T-cell (primary cell): ENCODE measurements around the gene CYFIP1. TPM values are rescaled to one million over a fixed set of nuclear protein-coding genes. Genes with fewer than 3 reads are reported as not detected.

ENCODE experiments used
- ATAC-seq, 4 experiments: fragments of 200-7000 bp in 3 of 4; fragments of 150-1000 bp in 1 of 4; cut with Tn5 transposase; replicated peaks in 1 of 4; 1 replicate in 3 of 4; 2 replicates in 1 of 4; pipeline ENCODE4 v1.10.0; 2021; ENCODE audit warnings: moderate library complexity in 3 of 4, mild to moderate bottlenecking in 2 of 4, moderate number of reproducible peaks in 1 of 4
- CTCF ChIA-PET, 2 donors: fragments of 300-600 bp; sonication (Branson Sonifier 250); formaldehyde crosslinking; loops; one replicate each; lab custom pipeline; 2022; ENCODE audit warnings: antibody characterized with exemption in 2 of 2; lab: Charles Lee
- POLR2A ChIA-PET, 2 donors: fragments of 300-600 bp; sonication (Branson Sonifier 250); formaldehyde crosslinking; loops; one replicate each; lab custom pipeline; 2022; ENCODE audit warnings: antibody characterized with exemption in 2 of 2; lab: Charles Lee
- DNase-seq, 35 experiments: peaks; one replicate each; pipeline versions ENCODE4 v3.0.0 to v3.0.0-alpha.2; 2013 to 2023
- H3K27ac ChIP-seq: one replicate; pipeline ENCODE4 v1.5.1; 2013; ENCODE audit warnings: low read length
- H3K27me3 ChIP-seq, 2 experiments: replicated peaks in 1 of 2; 1 replicate in 1 of 2; 2 replicates in 1 of 2; pipeline versions ENCODE4 v1.6.1 to v1.7.0; 2013; ENCODE audit warnings: low read length in 1 of 2, mixed read lengths in 1 of 2; ENCODE audit not compliant: control insufficient read depth in 2 of 2, insufficient read depth in 2 of 2; ENCODE audit errors: extremely low read depth in 1 of 2
- H3K36me3 ChIP-seq, 2 donors: 1 replicate in 1 of 2; 2 replicates in 1 of 2; pipeline versions ENCODE4 v1.6.1 to v1.7.0; 2013; ENCODE audit warnings: low read length in 1 of 2; ENCODE audit not compliant: control insufficient read depth in 2 of 2, insufficient read depth in 1 of 2; ENCODE audit errors: extremely low read depth in 1 of 2
- H3K4me1 ChIP-seq, 2 experiments: 1 replicate in 1 of 2; 2 replicates in 1 of 2; pipeline versions ENCODE4 v1.6.1 to v1.7.0; 2013; ENCODE audit warnings: low read length in 2 of 2, mixed read lengths in 1 of 2; ENCODE audit not compliant: insufficient read depth in 2 of 2, control insufficient read depth in 1 of 2; ENCODE audit errors: extremely low read depth in 1 of 2
- H3K4me3 ChIP-seq, 2 donors: 1 replicate in 1 of 2; 2 replicates in 1 of 2; pipeline versions ENCODE4 v1.5.1 to v1.7.0; 2013; ENCODE audit warnings: mild to moderate bottlenecking in 2 of 2, low read length in 1 of 2, moderate library complexity in 1 of 2; ENCODE audit not compliant: control insufficient read depth in 1 of 2; ENCODE audit errors: extremely low read depth in 1 of 2
- H3K9me3 ChIP-seq: 2 replicates; pipeline ENCODE4 v1.7.0; 2013
- H3K27ac Mint-ChIP-seq, 2 donors: one replicate each; pipeline ENCODE4 v1.8.0; 2020 to 2021; ENCODE audit warnings: mild to moderate bottlenecking in 2 of 2, mixed read lengths in 2 of 2
- H3K27me3 Mint-ChIP-seq, 2 donors: one replicate each; pipeline ENCODE4 v1.8.0; 2021 to 2022; ENCODE audit warnings: mixed read lengths in 2 of 2
- H3K36me3 Mint-ChIP-seq: one replicate; pipeline ENCODE4 v1.8.0; 2021; ENCODE audit warnings: mixed read lengths
- H3K4me1 Mint-ChIP-seq, 3 donors: one replicate each; pipeline ENCODE4 v1.8.0; 2020 to 2022; ENCODE audit warnings: mixed read lengths in 3 of 3, mild to moderate bottlenecking in 1 of 3
- H3K4me3 Mint-ChIP-seq, 3 donors: one replicate each; pipeline ENCODE4 v1.8.0; 2020 to 2022; ENCODE audit warnings: mild to moderate bottlenecking in 3 of 3, mixed read lengths in 3 of 3, moderate library complexity in 3 of 3
- H3K9me3 Mint-ChIP-seq, 3 donors: one replicate each; pipeline ENCODE4 v1.8.0; 2020 to 2022; ENCODE audit warnings: mixed read lengths in 3 of 3
- WGBS: methylation state at CpG from one replicate; pipeline ENCODE4 v1.1.5; 2013; ENCODE audit warnings: missing lambda C conversion rate; ENCODE audit not compliant: insufficient coverage; 5-methylcytosine and 5-hydroxymethylcytosine counted together
- total RNA-seq, 35 experiments: library from RNA in 6 of 35; stranded (reverse) in 6 of 35; fragments of 120-200 nt in 1 of 35; gene quantifications; one replicate each; pipeline versions ENCODE4 v1.2.1 to v1.2.4 and lab custom pipeline; 2013 to 2026

The CYFIP1 gene
- total RNA-seq, 5 donors from 2014 or later (not counting 1 experiment from before 2014, with no cell fraction given), result 3.8 to 10.2 (median 7.9) TPM

DNA sequence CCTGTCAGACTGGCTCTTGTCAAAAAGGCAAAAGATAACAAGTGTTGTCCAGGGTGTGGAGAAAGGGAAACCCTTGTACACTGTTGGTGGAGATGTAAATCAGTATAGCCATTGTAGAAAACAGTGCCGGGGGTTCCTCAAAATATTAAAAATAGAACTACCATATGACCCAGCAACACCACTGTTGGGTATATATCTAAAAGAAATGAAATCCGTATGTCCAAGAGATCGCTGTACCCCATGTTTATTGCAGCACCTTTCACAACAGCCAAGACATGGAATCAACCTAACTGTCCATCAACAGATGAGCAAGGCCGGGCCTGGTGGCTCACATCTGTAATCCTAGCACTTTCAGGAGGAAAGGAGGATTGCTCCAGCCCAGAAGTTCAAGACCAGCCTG is 6.2 kb downstream of the CYFIP1 start:
- ChIA-PET POLR2A (no interaction called here), CTCF (no interaction called here)
- Histone ChIP-seq H3K4me3 (no peak overlapping the region), H3K27ac (no peak overlapping the region), H3K9me3 (no peaks in the 10 kb centered on the region), H3K27me3 (peaks cover 0 to 9% of the 10 kb centered on the region in 2 experiments), H3K4me1 (peaks cover 0 to 4% of the 10 kb centered on the region in 2 experiments), H3K36me3 (no peaks in the 10 kb centered on the region)
- Mint-ChIP-seq H3K27me3 (peaks cover 4 to 10% of the 10 kb centered on the region in 2 donors), H3K36me3 (no peaks in the 10 kb centered on the region), H3K4me1 (peaks cover 7 to 12% (median 7%) of the 10 kb centered on the region in 3 donors), H3K9me3 (peaks cover 0 to 4% (median 0%) of the 10 kb centered on the region in 3 donors), H3K4me3 (no peak overlapping the region), H3K27ac (no peak overlapping the region)
- ATAC-seq (no peak), DNase-seq (no peak)
- WGBS, result no CpG with 5 or more reads among the region's 4 CpGs

DNA sequence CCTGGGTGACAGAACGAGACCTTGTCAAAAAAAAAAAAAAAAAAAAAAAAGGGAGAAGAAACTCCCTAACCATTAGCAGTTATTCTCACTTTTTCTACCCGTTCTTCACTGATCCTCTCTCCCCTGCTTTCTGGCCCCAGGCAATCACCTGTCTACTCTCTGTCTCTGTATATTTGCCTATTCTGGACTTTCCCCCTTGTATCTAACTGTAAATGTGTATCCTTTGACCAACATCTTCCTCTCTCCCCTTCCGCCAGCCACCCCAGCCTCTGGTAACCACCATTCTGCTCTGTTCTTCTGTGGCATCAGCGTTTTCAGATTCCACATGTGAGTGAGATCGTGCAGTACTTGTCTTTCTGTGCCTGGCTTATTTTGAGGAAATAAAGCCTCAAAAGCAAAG is 6.9 kb downstream of the CYFIP1 start:
- Mint-ChIP-seq H3K4me1 (peaks cover 0 to 6% (median under 1%) of the 10 kb centered on the region in 3 donors), H3K4me3 (no peak overlapping the region), H3K27me3 (peaks cover 0 to 4% of the 10 kb centered on the region in 2 donors), H3K27ac (no peak overlapping the region), H3K9me3 (peaks cover 0 to 4% (median 0%) of the 10 kb centered on the region in 3 donors), H3K36me3 (no peaks in the 10 kb centered on the region)
- no peak overlapping the region for H3K4me3 ChIP-seq
- H3K27me3 ChIP-seq, result peaks cover 0 to 5% of the 10 kb centered on the region in 2 experiments
- CTCF ChIA-PET, result no interaction called here
- H3K27ac ChIP-seq, result no peak overlapping the region
- ATAC-seq, result no peak
- H3K9me3 ChIP-seq, result no peaks in the 10 kb centered on the region
- H3K36me3 ChIP-seq, result no peaks in the 10 kb centered on the region
- no peaks in the 10 kb centered on the region for H3K4me1 ChIP-seq
- 74% methylated on average over 2 of the region's 5 CpGs for WGBS
- DNase-seq, result no peak
- POLR2A ChIA-PET, result no interaction called here

DNA sequence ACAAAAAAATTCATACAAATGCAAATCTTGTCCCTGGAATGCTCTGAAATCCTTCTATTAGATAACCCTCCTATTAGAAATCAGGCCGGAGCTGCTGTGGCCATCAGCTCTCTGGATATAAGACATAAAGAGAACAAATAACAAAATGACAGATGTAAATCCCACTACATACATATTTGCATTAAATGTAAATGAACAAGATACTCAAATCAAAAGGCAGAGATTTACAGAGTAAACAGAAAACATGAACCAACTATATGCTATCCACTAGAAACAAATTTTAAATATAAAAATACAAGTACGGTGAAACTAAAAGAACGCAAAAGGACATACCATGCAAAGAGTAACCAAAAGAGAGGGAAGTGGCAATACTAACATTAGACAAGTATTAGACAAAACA is 10.7 kb downstream of the CYFIP1 start:
- POLR2A ChIA-PET, result no interaction called here
- ATAC-seq, result no peak
- peaks cover 0 to 3% (median 0%) of the 10 kb centered on the region in 3 donors for H3K4me1 Mint-ChIP-seq

DNA sequence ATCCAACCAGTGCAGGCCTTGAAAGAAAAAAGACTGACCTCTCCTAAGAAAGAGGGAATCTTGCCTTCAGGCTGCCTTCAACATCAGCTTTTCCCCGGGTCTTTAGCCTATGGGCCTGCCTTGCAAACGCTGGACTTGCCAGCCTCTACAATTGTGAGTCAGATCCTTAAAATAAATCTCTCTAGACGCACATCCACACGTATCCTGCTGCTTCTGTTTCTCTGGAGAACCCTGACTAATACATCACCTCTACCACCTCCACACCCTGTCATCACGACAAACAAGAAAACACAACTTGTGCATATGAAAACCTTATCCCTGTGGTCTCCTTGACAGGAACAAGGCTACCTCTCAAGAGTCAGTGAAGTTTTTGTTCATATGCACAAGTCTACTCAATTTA is 11.8 kb downstream of the CYFIP1 start:
- 70% methylated on average over 5 of the region's 5 CpGs for WGBS
- POLR2A ChIA-PET, result no interaction called here
- H3K9me3 Mint-ChIP-seq, result peaks cover 0 to 4% (median 0%) of the 10 kb centered on the region in 3 donors
- no peak overlapping the region for H3K27ac Mint-ChIP-seq
- no peak overlapping the region for H3K4me3 Mint-ChIP-seq
- Histone ChIP-seq H3K27ac (no peak overlapping the region), H3K4me3 (no peak overlapping the region), H3K36me3 (no peaks in the 10 kb centered on the region), H3K4me1 (no peaks in the 10 kb centered on the region), H3K27me3 (peaks cover 0 to 4% of the 10 kb centered on the region in 2 experiments), H3K9me3 (no peaks in the 10 kb centered on the region)
- H3K27me3 Mint-ChIP-seq, result no peaks in the 10 kb centered on the region
- no peak for ATAC-seq
- peaks cover 0 to 2% (median 0%) of the 10 kb centered on the region in 3 donors for H3K4me1 Mint-ChIP-seq
- DNase-seq, result no peak
- no peaks in the 10 kb centered on the region for H3K36me3 Mint-ChIP-seq
- CTCF ChIA-PET, result no interaction called here

More for the DNA sequence above, 10.7 kb downstream of the CYFIP1 start:
- Mint-ChIP-seq H3K27ac (no peak overlapping the region), H3K27me3 (no peaks in the 10 kb centered on the region), H3K9me3 (peaks cover 0 to 4% (median 0%) of the 10 kb centered on the region in 3 donors), H3K4me3 (no peak overlapping the region), H3K36me3 (no peaks in the 10 kb centered on the region)
- WGBS, result no CpG with 5 or more reads among the region's 3 CpGs
- no peaks in the 10 kb centered on the region for H3K4me1 ChIP-seq
- H3K9me3 ChIP-seq, result no peaks in the 10 kb centered on the region
- DNase-seq, result no peak
- no peak overlapping the region for H3K27ac ChIP-seq
- H3K4me3 ChIP-seq, result no peak overlapping the region
- H3K27me3 ChIP-seq, result peaks cover 0 to 4% of the 10 kb centered on the region in 2 experiments
- CTCF ChIA-PET, result no interaction called here
- no peaks in the 10 kb centered on the region for H3K36me3 ChIP-seq

DNA sequence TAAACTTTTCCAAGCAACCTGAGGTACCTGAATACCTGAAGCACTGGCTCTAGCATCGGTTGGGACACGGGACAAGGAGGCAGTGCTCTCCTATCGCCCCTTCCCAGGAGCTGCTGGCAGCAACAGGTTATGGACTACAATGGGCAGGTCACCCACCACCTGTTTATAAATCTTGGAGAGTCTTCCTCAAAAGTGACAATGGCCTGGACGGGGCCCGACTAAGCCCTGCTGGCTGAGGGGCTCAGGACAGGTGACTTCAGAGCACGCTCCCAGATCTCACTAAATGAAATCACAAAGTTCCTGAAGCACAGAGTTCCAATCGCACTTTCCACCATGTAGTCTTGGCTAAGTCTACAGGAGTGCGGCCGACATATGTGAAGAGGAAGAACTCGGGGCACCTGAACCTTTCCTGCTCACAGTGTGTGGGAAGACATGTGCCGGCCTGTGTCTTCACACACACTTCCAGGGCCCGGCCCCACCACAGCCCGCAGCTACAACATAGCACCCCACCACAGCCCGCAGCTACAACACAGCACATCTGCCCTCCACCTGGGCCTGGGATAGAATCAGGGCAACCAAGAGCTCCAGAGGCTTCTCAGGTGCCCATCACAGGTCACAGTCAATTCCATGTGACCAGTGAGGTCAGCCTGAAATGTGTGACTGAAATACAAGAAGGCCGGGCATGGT is 12.9 kb downstream of the CYFIP1 start:
- Histone ChIP-seq H3K9me3 (no peaks in the 10 kb centered on the region), H3K4me1 (no peaks in the 10 kb centered on the region), H3K36me3 (no peaks in the 10 kb centered on the region), H3K4me3 (no peak overlapping the region), H3K27me3 (peaks cover 0 to 4% of the 10 kb centered on the region in 2 experiments), H3K27ac (no peak overlapping the region)
- 95% methylated on average over 7 of the region's 15 CpGs for WGBS
- Mint-ChIP-seq H3K36me3 (no peaks in the 10 kb centered on the region), H3K27me3 (no peaks in the 10 kb centered on the region), H3K4me1 (no peaks in the 10 kb centered on the region), H3K27ac (no peak overlapping the region), H3K4me3 (no peak overlapping the region), H3K9me3 (peaks cover 0 to 4% (median 0%) of the 10 kb centered on the region in 3 donors)
- no peak for DNase-seq
- ChIA-PET CTCF (interaction anchor here in 1 of 2 donors (0.7 kb wide), 1 partner anchor 12 kb away, joined by 3 read pairs; no protein-coding TSS in a partner anchor), POLR2A (no interaction called here)
- ATAC-seq, result no peak

DNA sequence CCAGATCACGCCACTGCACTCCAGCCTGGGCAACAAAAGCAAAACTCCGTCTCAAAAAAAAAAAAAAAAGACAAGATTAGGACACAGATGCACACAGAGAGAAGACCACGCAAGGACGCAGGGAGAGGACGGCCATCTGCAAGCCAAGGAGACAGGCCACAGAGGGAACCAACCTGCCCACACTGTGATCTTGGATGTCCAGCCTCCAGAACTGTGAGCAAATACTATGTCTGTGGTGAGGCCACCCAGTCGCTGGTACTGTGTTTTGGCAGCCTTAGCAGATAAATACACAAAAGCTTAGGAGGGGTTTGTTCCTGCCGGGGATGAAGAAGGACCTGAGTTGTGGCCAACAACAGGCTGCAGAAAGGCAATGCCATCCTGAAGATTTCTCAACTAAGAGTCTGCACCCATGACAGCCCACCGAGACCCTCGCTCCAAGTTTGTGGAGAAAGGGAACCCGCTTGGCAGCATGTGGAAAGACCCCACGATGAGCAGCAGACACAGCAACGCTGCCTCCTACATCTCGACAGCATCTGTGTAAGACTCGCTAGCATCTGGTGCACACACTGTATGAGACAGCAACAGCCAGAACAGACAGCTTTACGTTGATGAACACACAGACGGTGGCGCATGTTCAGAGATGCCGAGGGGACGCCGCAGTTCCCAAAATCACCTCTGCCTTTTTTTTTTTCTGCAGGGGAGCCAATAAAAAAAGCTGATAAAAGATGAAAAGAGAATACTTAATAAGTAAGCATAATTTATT is 13.7 kb downstream of the CYFIP1 start:
- CTCF ChIA-PET, result interaction anchor here in 1 of 2 donors (0.7 kb wide), 1 partner anchor 13 kb away, joined by 3 read pairs; no protein-coding TSS in a partner anchor
- no peak overlapping the region for H3K4me3 ChIP-seq
- 96% methylated on average over 12 of the region's 20 CpGs for WGBS
- no peaks in the 10 kb centered on the region for H3K36me3 ChIP-seq
- H3K27ac ChIP-seq, result no peak overlapping the region
- Mint-ChIP-seq H3K4me3 (no peak overlapping the region), H3K9me3 (peaks cover 0 to 4% (median 0%) of the 10 kb centered on the region in 3 donors), H3K27me3 (no peaks in the 10 kb centered on the region), H3K4me1 (no peaks in the 10 kb centered on the region), H3K36me3 (no peaks in the 10 kb centered on the region), H3K27ac (no peak overlapping the region)
- POLR2A ChIA-PET, result no interaction called here
- peaks cover 0 to 4% of the 10 kb centered on the region in 2 experiments for H3K27me3 ChIP-seq
- DNase-seq, result no peak
- ATAC-seq, result no peak
- no peaks in the 10 kb centered on the region for H3K4me1 ChIP-seq
- H3K9me3 ChIP-seq, result no peaks in the 10 kb centered on the region
